ENCODE measurements around the gene PRKCA. TPM values are rescaled to one million over a fixed set of nuclear protein-coding genes. Genes with fewer than 3 reads are reported as not detected.

The PRKCA gene
- total and polyA plus RNA-seq, 2 of the 13 experiments (the other 11 are each of a cell fraction or from before 2014, with no cell fraction given) = 18.5 to 21.5 TPM

GRCh38 chr17:66386498-66387351 is 84.3 kb downstream of the PRKCA start (continued):
- TF ChIP-seq, protein P1, sequence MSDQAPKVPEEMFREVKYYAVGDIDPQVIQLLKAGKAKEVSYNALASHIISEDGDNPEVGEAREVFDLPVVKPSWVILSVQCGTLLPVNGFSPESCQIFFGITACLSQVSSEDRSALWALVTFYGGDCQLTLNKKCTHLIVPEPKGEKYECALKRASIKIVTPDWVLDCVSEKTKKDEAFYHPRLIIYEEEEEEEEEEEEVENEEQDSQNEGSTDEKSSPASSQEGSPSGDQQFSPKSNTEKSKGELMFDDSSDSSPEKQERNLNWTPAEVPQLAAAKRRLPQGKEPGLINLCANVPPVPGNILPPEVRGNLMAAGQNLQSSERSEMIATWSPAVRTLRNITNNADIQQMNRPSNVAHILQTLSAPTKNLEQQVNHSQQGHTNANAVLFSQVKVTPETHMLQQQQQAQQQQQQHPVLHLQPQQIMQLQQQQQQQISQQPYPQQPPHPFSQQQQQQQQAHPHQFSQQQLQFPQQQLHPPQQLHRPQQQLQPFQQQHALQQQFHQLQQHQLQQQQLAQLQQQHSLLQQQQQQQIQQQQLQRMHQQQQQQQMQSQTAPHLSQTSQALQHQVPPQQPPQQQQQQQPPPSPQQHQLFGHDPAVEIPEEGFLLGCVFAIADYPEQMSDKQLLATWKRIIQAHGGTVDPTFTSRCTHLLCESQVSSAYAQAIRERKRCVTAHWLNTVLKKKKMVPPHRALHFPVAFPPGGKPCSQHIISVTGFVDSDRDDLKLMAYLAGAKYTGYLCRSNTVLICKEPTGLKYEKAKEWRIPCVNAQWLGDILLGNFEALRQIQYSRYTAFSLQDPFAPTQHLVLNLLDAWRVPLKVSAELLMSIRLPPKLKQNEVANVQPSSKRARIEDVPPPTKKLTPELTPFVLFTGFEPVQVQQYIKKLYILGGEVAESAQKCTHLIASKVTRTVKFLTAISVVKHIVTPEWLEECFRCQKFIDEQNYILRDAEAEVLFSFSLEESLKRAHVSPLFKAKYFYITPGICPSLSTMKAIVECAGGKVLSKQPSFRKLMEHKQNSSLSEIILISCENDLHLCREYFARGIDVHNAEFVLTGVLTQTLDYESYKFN (CRISPR knock-in tag; conservative IDR thresholded peaks at IDR 0.05) = peak; percentile 66; the same call in 1 of the 2 replicates
- peak; percentile 49; the same call in 1 of the 2 replicates for TF ChIP-seq CEBPG (CRISPR knock-in tag; IDR thresholded peaks at IDR 0.05)
- no peak for TF ChIP-seq ARHGAP35 (CRISPR knock-in tag; IDR thresholded peaks at IDR 0.05; ENCODE audit: borderline replicate concordance)
- peak; percentile 32; the same call in 1 of the 2 replicates for TF ChIP-seq FOSL2 (CRISPR knock-in tag; IDR thresholded peaks at IDR 0.05)
- TF ChIP-seq ZNF562 (CRISPR knock-in tag; IDR thresholded peaks at IDR 0.05; ENCODE audit: borderline replicate concordance) = no peak
- TF ChIP-seq ZBTB38 (CRISPR knock-in tag; IDR thresholded peaks at IDR 0.05) = no peak
- TF ChIP-seq ZNF747 (CRISPR knock-in tag; IDR thresholded peaks at IDR 0.05; ENCODE audit: borderline replicate concordance) = no peak
- TF ChIP-seq FOXA3 (CRISPR knock-in tag; IDR thresholded peaks at IDR 0.05) = 0 out of 2 replicates have a peak, but pooled peaks have one; percentile 23
- no peak for TF ChIP-seq KLF6 (CRISPR knock-in tag; IDR thresholded peaks at IDR 0.05)
- no peak for TF ChIP-seq ZSCAN31 (CRISPR knock-in tag; IDR thresholded peaks at IDR 0.05; ENCODE audit: low read depth)
- TF ChIP-seq RNF2 (conservative IDR thresholded peaks at IDR 0.05; ENCODE audit: low read depth) = no peak
- TF ChIP-seq ZNF775 (CRISPR knock-in tag; IDR thresholded peaks at IDR 0.05; ENCODE audit: borderline replicate concordance) = no peak
- TF ChIP-seq ZNF749 (CRISPR knock-in tag; IDR thresholded peaks at IDR 0.05; ENCODE audit: borderline replicate concordance) = no peak
- no peak for TF ChIP-seq ZHX1 (CRISPR knock-in tag; IDR thresholded peaks at IDR 0.05; ENCODE audit: low read depth)
- no peak for TF ChIP-seq HIC2 (CRISPR knock-in tag; IDR thresholded peaks at IDR 0.05; ENCODE audit: low read depth)
- TF ChIP-seq ZSCAN5A (CRISPR knock-in tag; IDR thresholded peaks at IDR 0.05; ENCODE audit: borderline replicate concordance) = no peak
- TF ChIP-seq CREB1 (IDR thresholded peaks at IDR 0.05) = peak; percentile 75
- peak; percentile 80 for TF ChIP-seq CREB1 (CRISPR knock-in tag; IDR thresholded peaks at IDR 0.05)
- no peak for TF ChIP-seq TOE1 (CRISPR knock-in tag; IDR thresholded peaks at IDR 0.05)
- no peak for TF ChIP-seq ZMAT3 (CRISPR knock-in tag; conservative IDR thresholded peaks at IDR 0.05)

Measured in HepG2 (cell line).